Measurements from ENCODE around the gene GPANK1. TPM values are rescaled to one million over a fixed set of nuclear protein-coding genes. Genes with fewer than 3 reads are reported as not detected.

Gene GPANK1
- total and polyA plus RNA-seq, 9 of the 15 experiments (the other 6 are each of a cell fraction or from before 2014, with no cell fraction given), result 32.2 to 111 (median 46.3) TPM

DNA sequence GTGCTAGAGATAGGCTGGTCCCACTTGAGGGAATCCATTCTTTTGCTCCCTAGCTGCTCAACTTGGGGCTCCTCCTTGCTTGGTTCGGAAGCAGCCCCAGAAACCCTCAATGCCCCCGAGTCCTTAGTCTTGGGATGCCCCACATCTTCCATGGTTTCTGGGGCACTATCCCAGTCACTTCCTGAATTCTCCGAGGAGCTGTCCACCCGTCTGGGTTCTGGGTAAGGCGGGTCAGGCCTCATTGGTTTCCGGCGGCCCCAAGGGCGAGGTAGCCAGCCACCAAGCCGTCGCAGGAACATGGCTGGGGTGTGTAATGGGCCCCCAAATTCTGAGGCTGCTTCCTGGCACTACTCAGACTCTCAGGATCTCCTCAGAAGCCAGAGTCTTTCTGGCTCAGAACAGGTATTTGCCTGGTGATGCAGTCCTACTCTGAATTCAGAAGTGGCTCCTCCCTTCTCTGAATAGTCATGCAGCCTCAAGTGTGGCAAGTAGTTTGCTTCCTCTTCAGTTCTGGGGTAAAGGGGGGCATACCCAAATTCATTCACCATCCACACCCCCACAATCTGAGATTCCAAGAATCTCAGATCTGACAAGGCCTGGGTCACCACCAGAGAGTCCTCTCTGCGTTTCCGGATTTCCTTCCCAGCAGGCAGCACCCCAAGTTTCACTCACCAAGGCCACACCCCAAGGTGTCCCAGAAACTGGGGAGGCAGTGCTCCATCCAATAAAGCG is 5.0 kb downstream of the GPANK1 start (continued):
- TF ChIP-seq, protein P1, sequence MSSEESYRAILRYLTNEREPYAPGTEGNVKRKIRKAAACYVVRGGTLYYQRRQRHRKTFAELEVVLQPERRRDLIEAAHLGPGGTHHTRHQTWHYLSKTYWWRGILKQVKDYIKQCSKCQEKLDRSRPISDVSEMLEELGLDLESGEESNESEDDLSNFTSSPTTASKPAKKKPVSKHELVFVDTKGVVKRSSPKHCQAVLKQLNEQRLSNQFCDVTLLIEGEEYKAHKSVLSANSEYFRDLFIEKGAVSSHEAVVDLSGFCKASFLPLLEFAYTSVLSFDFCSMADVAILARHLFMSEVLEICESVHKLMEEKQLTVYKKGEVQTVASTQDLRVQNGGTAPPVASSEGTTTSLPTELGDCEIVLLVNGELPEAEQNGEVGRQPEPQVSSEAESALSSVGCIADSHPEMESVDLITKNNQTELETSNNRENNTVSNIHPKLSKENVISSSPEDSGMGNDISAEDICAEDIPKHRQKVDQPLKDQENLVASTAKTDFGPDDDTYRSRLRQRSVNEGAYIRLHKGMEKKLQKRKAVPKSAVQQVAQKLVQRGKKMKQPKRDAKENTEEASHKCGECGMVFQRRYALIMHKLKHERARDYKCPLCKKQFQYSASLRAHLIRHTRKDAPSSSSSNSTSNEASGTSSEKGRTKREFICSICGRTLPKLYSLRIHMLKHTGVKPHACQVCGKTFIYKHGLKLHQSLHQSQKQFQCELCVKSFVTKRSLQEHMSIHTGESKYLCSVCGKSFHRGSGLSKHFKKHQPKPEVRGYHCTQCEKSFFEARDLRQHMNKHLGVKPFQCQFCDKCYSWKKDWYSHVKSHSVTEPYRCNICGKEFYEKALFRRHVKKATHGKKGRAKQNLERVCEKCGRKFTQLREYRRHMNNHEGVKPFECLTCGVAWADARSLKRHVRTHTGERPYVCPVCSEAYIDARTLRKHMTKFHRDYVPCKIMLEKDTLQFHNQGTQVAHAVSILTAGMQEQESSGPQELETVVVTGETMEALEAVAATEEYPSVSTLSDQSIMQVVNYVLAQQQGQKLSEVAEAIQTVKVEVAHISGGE (CRISPR knock-in tag; IDR thresholded peaks at IDR 0.05), result peak in 1 of 3 experiments; percentile 22; a peak in 1 of 6 replicates
- TF ChIP-seq DMBX1 (CRISPR knock-in tag; IDR thresholded peaks at IDR 0.05; ENCODE audit: borderline replicate concordance) (peak; percentile 6; the same call in 1 of the 2 replicates), SLC30A9 (CRISPR knock-in tag; IDR thresholded peaks at IDR 0.05) (no peak), KLF10 (CRISPR knock-in tag; IDR thresholded peaks at IDR 0.05) (no peak), ZBTB17 (CRISPR knock-in tag; IDR thresholded peaks at IDR 0.05) (no peak), ZNF354B (CRISPR knock-in tag; IDR thresholded peaks at IDR 0.05) (no peak), ZC3H11A (IDR thresholded peaks at IDR 0.05; ENCODE audit: low read depth, low read length) (no peak), NR2F6 (CRISPR knock-in tag; IDR thresholded peaks at IDR 0.05) (peak; percentile 74; the same call in 1 of the 2 replicates), ZZZ3 (IDR thresholded peaks at IDR 0.05) (no peak), ZNF212 (CRISPR knock-in tag; IDR thresholded peaks at IDR 0.05) (no peak), TAF1 (IDR thresholded peaks at IDR 0.05; ENCODE audit: control insufficient read depth, extremely low read depth, insufficient read depth, low read length, severe bottlenecking) (peak; percentile 19), TEAD4 (IDR thresholded peaks at IDR 0.05; ENCODE audit: low read length) (no peak; the same call in none of the 2 replicates), TEAD4 (CRISPR knock-in tag; IDR thresholded peaks at IDR 0.05; ENCODE audit: borderline replicate concordance) (0 out of 2 replicates have a peak, but pooled peaks have one; percentile 12), RFX1 (IDR thresholded peaks at IDR 0.05) (no peak)
- TF ChIP-seq, protein P2, sequence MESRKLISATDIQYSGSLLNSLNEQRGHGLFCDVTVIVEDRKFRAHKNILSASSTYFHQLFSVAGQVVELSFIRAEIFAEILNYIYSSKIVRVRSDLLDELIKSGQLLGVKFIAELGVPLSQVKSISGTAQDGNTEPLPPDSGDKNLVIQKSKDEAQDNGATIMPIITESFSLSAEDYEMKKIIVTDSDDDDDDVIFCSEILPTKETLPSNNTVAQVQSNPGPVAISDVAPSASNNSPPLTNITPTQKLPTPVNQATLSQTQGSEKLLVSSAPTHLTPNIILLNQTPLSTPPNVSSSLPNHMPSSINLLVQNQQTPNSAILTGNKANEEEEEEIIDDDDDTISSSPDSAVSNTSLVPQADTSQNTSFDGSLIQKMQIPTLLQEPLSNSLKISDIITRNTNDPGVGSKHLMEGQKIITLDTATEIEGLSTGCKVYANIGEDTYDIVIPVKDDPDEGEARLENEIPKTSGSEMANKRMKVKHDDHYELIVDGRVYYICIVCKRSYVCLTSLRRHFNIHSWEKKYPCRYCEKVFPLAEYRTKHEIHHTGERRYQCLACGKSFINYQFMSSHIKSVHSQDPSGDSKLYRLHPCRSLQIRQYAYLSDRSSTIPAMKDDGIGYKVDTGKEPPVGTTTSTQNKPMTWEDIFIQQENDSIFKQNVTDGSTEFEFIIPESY (CRISPR knock-in tag; IDR thresholded peaks at IDR 0.05), result 0 out of 2 replicates have a peak, but pooled peaks have one; percentile 5
- TF ChIP-seq, protein P3, sequence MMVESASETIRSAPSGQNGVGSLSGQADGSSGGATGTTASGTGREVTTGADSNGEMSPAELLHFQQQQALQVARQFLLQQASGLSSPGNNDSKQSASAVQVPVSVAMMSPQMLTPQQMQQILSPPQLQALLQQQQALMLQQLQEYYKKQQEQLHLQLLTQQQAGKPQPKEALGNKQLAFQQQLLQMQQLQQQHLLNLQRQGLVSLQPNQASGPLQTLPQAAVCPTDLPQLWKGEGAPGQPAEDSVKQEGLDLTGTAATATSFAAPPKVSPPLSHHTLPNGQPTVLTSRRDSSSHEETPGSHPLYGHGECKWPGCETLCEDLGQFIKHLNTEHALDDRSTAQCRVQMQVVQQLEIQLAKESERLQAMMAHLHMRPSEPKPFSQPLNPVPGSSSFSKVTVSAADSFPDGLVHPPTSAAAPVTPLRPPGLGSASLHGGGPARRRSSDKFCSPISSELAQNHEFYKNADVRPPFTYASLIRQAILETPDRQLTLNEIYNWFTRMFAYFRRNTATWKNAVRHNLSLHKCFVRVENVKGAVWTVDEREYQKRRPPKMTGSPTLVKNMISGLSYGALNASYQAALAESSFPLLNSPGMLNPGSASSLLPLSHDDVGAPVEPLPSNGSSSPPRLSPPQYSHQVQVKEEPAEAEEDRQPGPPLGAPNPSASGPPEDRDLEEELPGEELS (CRISPR knock-in tag; IDR thresholded peaks at IDR 0.05; ENCODE audit: borderline replicate concordance), result no peak
- TF ChIP-seq, protein P4, sequence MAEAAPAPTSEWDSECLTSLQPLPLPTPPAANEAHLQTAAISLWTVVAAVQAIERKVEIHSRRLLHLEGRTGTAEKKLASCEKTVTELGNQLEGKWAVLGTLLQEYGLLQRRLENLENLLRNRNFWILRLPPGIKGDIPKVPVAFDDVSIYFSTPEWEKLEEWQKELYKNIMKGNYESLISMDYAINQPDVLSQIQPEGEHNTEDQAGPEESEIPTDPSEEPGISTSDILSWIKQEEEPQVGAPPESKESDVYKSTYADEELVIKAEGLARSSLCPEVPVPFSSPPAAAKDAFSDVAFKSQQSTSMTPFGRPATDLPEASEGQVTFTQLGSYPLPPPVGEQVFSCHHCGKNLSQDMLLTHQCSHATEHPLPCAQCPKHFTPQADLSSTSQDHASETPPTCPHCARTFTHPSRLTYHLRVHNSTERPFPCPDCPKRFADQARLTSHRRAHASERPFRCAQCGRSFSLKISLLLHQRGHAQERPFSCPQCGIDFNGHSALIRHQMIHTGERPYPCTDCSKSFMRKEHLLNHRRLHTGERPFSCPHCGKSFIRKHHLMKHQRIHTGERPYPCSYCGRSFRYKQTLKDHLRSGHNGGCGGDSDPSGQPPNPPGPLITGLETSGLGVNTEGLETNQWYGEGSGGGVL (CRISPR knock-in tag; IDR thresholded peaks at IDR 0.05), result no peak
